Thoracic aorta (tissue), 2 donors: Measurements from ENCODE around the gene F2. TPM values are rescaled to one million over a fixed set of nuclear protein-coding genes. Genes with fewer than 3 reads are reported as not detected.

Experiments
- ATAC-seq: fragments of 150-250 bp; one replicate; pipeline ENCODE4 v1.8.0; 2017; ENCODE audit warnings: low read depth; ENCODE audit not compliant: insufficient number of reproducible peaks, low FRiP score
- DNase-seq: peaks from one replicate; pipeline ENCODE4 v3.0.0-alpha.2; 2020; ENCODE audit warnings: low spot score
- H3K27ac ChIP-seq, 2 donors: fragments of 200-600 bp; sonication (generic); 1 replicate in 1 of 2; 2 replicates in 1 of 2; pipeline ENCODE4 v1.5.1; 2016; ENCODE audit warnings: mild to moderate bottlenecking in 2 of 2, moderate library complexity in 2 of 2
- H3K27me3 ChIP-seq: fragments of 200-600 bp; sonication (generic); replicated peaks from 2 replicates; pipeline ENCODE4 v1.6.0; 2016; ENCODE audit warnings: mild to moderate bottlenecking; ENCODE audit not compliant: insufficient read depth
- H3K36me3 ChIP-seq: fragments of 200-600 bp; sonication (generic); one replicate; pipeline ENCODE4 v1.5.1; 2016
- H3K4me1 ChIP-seq, 2 donors: fragments of 200-600 bp; sonication (generic); 1 replicate in 1 of 2; 2 replicates in 1 of 2; pipeline versions ENCODE4 v1.5.1 to v1.6.0; 2016; ENCODE audit warnings: low read depth in 2 of 2, mild to moderate bottlenecking in 1 of 2; ENCODE audit not compliant: control insufficient read depth in 1 of 2
- H3K4me3 ChIP-seq: fragments of 200-600 bp; sonication (generic); 2 replicates; pipeline ENCODE4 v1.5.1; 2016; ENCODE audit warnings: mild to moderate bottlenecking
- H3K9me3 ChIP-seq: fragments of 200-600 bp; sonication (generic); 2 replicates; pipeline ENCODE4 v1.5.1; 2016
- CTCF ChIP-seq: fragments of 200-600 bp; sonication (generic); IDR thresholded peaks from one replicate; pipeline ENCODE4 v1.5.1; 2019; ENCODE audit warnings: antibody characterized with exemption
- total RNA-seq, 2 donors: library from RNA; depleted of rRNA; stranded (reverse); fragments of >200 nt; gene quantifications; one replicate each; pipeline versions ENCODE4 v1.1.0 to v1.2.3, GENCODE V29; 2016

Gene F2
- total RNA-seq, 2 donors from 2014 or later = not detected

- H3K4me1 ChIP-seq = peaks cover 13 to 25% of the 10 kb centered on the region in 2 donors
- no peak for TF ChIP-seq CTCF
Observed at GRCh38 chr11:46676436-46677158, 42.4 kb upstream of the F2 start.

GRCh38 chr11:46677169-46677568 is 41.8 kb upstream of the F2 start:
- peaks cover 13 to 23% of the 10 kb centered on the region in 2 donors for H3K4me1 ChIP-seq
- peaks cover 66% of the 10 kb centered on the region for H3K36me3 ChIP-seq
- no peak overlapping the region for H3K4me3 ChIP-seq
- no peaks in the 10 kb centered on the region for H3K27me3 ChIP-seq
- TF ChIP-seq CTCF = no peak
- DNase-seq (no peak), ATAC-seq (no peak)
- H3K27ac ChIP-seq = no peak overlapping the region
- H3K9me3 ChIP-seq = no peaks in the 10 kb centered on the region

More at GRCh38 chr11:46676436-46677158, 42.4 kb upstream of the F2 start:
- Histone ChIP-seq H3K27ac (peak overlapping the region; percentile 3 to 79), H3K9me3 (no peaks in the 10 kb centered on the region), H3K4me3 (no peak overlapping the region), H3K36me3 (peaks cover 64% of the 10 kb centered on the region), H3K27me3 (no peaks in the 10 kb centered on the region)
- ATAC-seq (no peak), DNase-seq (no peak)

- no peak for DNase-seq
- Histone ChIP-seq H3K27me3 (no peaks in the 10 kb centered on the region), H3K4me1 (peaks cover 14 to 20% of the 10 kb centered on the region in 2 donors), H3K27ac (peak overlapping the region in 1 of 2 donors; percentile 45), H3K4me3 (no peak overlapping the region), H3K36me3 (peaks cover 56% of the 10 kb centered on the region), H3K9me3 (no peaks in the 10 kb centered on the region)
- ATAC-seq = no peak
- no peak for TF ChIP-seq CTCF
Observed at GRCh38 chr11:46677991-46678740, 40.8 kb upstream of the F2 start.

DNA sequence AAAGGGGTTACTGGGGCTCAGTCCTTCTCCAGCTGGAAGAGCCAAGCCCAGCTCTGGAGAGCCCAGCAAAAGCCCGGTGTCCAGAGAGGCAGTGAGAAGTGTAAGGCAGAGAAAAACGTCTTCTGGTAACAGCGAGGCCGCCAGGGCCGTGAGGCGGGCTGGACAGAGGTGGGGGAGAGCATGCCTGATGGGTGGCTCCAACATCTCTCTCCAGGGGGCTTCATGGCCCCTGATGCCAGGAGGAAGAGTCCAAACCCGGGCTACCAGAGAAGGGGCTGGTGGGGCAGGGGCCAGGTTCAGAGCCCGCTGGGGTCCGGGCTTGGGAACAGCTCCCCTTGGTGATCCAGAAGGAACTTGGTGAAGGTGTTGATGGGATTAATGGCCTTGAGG is 40.3 kb upstream of the F2 start:
- peaks cover 54% of the 10 kb centered on the region for H3K36me3 ChIP-seq
- DNase-seq (no peak), ATAC-seq (no peak)
- TF ChIP-seq CTCF = no peak
- peak overlapping the region in 1 of 2 donors; percentile 45 for H3K27ac ChIP-seq
- H3K27me3 ChIP-seq = no peaks in the 10 kb centered on the region
- H3K4me3 ChIP-seq = no peak overlapping the region
- H3K4me1 ChIP-seq = peaks cover 20 to 26% of the 10 kb centered on the region in 2 donors
- no peaks in the 10 kb centered on the region for H3K9me3 ChIP-seq
